Epithelial cell of esophagus (primary cell): ENCODE measurements around the gene ALG9.

Experiments used
- DNase-seq: peaks from one replicate; pipeline ENCODE4 v3.0.0; 2010; ENCODE audit warnings: low read depth
- H3K4me3 ChIP-seq: 2 replicates; pipeline ENCODE4 v1.5.1; 2011; ENCODE audit warnings: mild to moderate bottlenecking, low read length, control low read depth
- CTCF ChIP-seq: IDR thresholded peaks from 2 replicates; pipeline ENCODE4 v1.5.1; 2011; ENCODE audit warnings: low read depth, mild to moderate bottlenecking, low read length, control low read depth, inconsistent platforms; ENCODE audit not compliant: insufficient read depth; ENCODE audit errors: missing control alignments

ALG9 gene

GRCh38 chr11:111762526-111762925 is 108.9 kb downstream of the ALG9 start:
- no peak overlapping the region for H3K4me3 ChIP-seq
- TF ChIP-seq CTCF, result no peak
- DNase-seq, result no peak

DNA sequence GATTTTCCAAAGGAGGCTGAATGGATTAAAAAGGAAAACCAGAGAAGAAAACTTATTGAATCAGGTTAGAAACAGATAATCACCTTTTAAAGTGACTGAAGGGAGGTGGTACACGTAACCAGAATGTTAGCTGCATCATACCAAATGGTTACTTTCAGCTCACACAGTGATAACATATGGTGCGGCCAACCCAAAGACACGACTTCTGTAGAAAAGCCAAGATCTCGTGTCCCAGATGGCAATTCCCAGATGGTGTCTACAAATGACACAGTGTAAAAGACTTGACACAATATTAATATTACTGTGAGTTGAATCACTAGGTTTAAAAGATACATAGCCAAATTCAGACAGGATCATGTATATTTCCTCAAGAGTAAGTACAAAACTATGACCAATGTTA is 110.3 kb downstream of the ALG9 start:
- no peak overlapping the region for H3K4me3 ChIP-seq
- no peak for TF ChIP-seq CTCF
- DNase-seq, result no peak

- H3K4me3 ChIP-seq, result no peak overlapping the region
- no peak for TF ChIP-seq CTCF
- no peak for DNase-seq
These were observed 111.5 kb downstream of the ALG9 start for GRCh38 chr11:111759778-111760407.

DNA sequence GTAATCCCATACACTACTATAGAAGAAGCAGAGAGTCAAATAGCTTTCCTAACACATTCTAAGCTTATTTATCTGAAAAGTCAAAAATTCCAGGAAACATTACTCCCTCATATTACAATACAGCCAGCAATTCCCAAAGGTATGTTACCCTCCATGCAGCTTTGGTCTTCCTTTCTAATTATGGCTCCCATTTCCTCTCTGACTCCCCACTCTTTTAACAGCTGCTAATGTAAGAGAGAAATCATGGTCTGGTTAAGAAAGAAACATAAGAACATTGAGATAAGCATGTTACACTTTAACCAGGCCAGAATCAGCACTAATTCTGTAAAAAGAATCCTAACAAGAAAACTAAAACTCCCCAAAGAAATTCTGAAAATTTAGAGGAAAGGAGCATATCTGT is 112.0 kb downstream of the ALG9 start:
- DNase-seq, result no peak
- no peak overlapping the region for H3K4me3 ChIP-seq
- TF ChIP-seq CTCF, result no peak

- DNase-seq, result no peak
- TF ChIP-seq CTCF, result no peak
- no peak overlapping the region for H3K4me3 ChIP-seq
These were observed 115.3 kb downstream of the ALG9 start for GRCh38 chr11:111756097-111756496.

DNA sequence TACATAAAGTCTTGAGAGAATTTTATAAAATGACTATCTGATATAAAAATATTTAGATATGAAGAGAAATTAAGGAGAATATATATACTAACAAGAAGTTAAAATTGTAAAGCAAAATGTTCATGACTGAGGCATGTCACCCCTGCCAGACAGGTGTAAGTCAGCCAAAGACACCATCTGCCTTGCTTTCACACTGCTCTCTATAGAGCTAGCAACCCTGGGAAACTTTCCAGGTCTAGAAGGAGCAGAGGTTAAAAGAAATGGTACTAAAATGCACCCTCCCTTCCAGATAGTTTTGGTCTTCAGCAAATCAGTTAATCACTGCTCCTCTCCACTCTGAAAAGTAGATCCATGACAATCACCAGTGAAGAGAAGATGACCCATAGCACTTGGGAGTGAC is 121.7 kb downstream of the ALG9 start:
- DNase-seq, result no peak
- H3K4me3 ChIP-seq, result no peak overlapping the region
- no peak for TF ChIP-seq CTCF

DNA sequence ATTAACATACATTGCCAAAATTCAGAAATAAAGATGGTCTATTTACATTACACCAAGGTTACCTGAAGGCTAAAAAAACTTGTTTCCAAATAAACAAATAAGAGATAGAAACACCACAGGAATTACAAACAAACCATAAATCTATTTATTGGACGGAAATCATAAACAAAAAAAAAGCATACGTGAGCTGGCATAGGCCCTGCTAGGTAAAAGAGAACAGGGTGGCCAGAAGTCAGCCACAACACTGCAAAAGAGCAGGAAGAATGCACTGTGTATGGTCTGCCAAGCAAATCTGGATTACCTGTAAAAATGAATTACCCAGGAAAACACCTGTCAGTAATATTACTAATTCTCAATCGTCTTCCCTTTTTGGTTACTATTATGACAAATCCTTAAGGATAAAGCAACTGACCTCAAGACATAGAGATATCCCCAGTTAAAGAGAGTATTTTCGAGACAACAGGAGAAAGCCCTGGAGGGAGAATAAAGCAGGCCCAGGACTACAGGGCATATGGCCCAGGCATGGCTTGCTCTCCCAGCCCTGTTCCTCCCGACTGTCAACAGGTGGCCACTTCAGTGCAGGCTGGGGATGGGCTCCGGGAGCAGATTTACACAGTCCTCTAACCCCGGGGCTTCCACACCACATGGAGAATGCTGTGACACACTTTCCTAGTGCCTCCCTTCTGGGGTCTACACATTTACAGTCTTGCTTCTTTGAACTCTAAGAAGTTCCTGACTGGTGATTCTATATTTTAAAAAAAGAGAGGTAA is 123.2 kb downstream of the ALG9 start:
- DNase-seq, result no peak
- H3K4me3 ChIP-seq, result no peak overlapping the region
- no peak for TF ChIP-seq CTCF
